Camera-type eye (tissue), 1 donor: Measurements from ENCODE around the gene ZNF248. TPM values are rescaled to one million over a fixed set of nuclear protein-coding genes. Genes with fewer than 3 reads are reported as not detected.

ENCODE experiments used
- total RNA-seq: library from RNA; depleted of rRNA; stranded (reverse); fragments of >200 nt; gene quantifications from one replicate; pipeline ENCODE4 v1.2.3, GENCODE V29; 2014

ZNF248 gene
- total RNA-seq = 59.9 TPM

GRCh38 chr10:37857287-37858211 lies at the start of gene ZNF248:
Gene ZNF248 (minus strand): TSS chr10:37857610. CDS start chr10:37856310, 1,300 bp downstream.

Other genes starting within 250 kb of the ZNF248 start
- gene ZNF25, start 119.0 kb upstream of the ZNF248 start, total RNA-seq = 34.6 TPM
- gene ZNF33A, start 153.1 kb upstream of the ZNF248 start, total RNA-seq = 86.0 TPM
- gene ZNF37A, start 236.7 kb upstream of the ZNF248 start, total RNA-seq = 42.6 TPM